PC-9 (cell line): ENCODE results near the gene PITX1.

Source experiments
- EZH2 ChIP-seq: fragments of 200-600 bp; sonication (generic); IDR thresholded peaks from 2 replicates; pipeline ENCODE4 v1.8.0; 2017; ENCODE audit warnings: antibody characterized with exemption, low read depth
- TF ChIP-seq, protein P1 (sequence below): fragments of 200-600 bp; sonication (generic); conservative IDR thresholded peaks from 2 replicates; pipeline ENCODE4 v1.6.1; 2017; ENCODE audit warnings: mixed run types, antibody characterized with exemption, mild to moderate bottlenecking, moderate library complexity

DNA sequence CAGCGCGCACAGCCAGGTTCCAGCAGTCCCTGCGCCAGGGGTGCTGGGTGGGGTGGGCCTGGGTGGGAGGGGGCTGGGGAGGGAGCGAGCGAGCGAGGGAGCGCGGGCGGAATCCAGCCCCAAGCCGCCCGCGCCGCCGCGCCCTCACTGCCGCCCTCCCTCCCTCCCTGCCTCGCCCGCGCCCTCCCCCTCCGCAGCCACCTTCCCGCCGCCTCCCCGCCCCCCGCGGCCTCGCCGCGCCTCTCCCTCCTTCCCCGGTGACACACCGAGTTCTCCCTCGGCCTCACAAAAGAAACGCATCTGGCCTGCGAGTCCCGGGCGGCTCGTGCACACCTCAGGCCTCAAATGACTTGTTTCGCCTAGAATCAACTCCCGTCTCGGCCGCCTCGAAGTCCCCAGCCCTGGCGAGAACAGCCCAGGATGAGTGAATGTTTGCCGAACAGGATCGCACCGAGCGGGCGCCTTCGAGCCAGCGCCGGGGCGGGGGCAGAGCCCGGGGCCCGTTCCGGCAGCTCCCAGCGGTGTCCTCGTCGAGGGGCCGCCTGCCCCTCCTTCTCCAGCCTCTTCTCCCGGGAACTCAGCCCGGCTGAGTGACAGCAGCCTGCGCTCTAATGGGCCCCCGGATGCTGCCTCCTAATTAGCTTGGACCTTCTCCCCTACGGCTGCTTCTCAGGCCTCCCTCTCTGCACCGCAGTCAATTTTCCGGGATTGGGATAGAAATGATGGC is 371 bp upstream of the PITX1 start:
- TF ChIP-seq EZH2, result no peak
- TF ChIP-seq, protein P1, sequence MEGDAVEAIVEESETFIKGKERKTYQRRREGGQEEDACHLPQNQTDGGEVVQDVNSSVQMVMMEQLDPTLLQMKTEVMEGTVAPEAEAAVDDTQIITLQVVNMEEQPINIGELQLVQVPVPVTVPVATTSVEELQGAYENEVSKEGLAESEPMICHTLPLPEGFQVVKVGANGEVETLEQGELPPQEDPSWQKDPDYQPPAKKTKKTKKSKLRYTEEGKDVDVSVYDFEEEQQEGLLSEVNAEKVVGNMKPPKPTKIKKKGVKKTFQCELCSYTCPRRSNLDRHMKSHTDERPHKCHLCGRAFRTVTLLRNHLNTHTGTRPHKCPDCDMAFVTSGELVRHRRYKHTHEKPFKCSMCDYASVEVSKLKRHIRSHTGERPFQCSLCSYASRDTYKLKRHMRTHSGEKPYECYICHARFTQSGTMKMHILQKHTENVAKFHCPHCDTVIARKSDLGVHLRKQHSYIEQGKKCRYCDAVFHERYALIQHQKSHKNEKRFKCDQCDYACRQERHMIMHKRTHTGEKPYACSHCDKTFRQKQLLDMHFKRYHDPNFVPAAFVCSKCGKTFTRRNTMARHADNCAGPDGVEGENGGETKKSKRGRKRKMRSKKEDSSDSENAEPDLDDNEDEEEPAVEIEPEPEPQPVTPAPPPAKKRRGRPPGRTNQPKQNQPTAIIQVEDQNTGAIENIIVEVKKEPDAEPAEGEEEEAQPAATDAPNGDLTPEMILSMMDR, result no peak
